Neural progenitor cell (in vitro differentiated cells): Measurements from ENCODE around the gene LRRC32. TPM values are rescaled to one million over a fixed set of nuclear protein-coding genes. Genes with fewer than 3 reads are reported as not detected.

Source experiments
- DNase-seq: peaks from one replicate; pipeline ENCODE4 v3.0.0-alpha.2; 2016; ENCODE audit warnings: low spot score
- H2AFZ ChIP-seq: fragments of 200-600 bp; sonication (generic); replicated peaks from 2 replicates; pipeline ENCODE4 v1.6.1; 2016; ENCODE audit warnings: antibody characterized with exemption
- H3F3A ChIP-seq: fragments of 200-600 bp; sonication (generic); 2 replicates; pipeline ENCODE4 v1.6.1; 2016; ENCODE audit warnings: antibody characterized with exemption, low read depth
- H3K27ac ChIP-seq: fragments of 200-600 bp; sonication (generic); 2 replicates; pipeline ENCODE4 v1.5.1; 2016; ENCODE audit warnings: mild to moderate bottlenecking
- H3K27me3 ChIP-seq: fragments of 200-600 bp; sonication (generic); 2 replicates; pipeline ENCODE4 v1.6.1; 2016; ENCODE audit warnings: mild to moderate bottlenecking, moderate library complexity
- H3K36me3 ChIP-seq: fragments of 200-600 bp; sonication (generic); 2 replicates; pipeline ENCODE4 v1.5.1; 2016
- H3K4me1 ChIP-seq: fragments of 200-600 bp; sonication (generic); 2 replicates; pipeline ENCODE4 v1.6.1; 2016; ENCODE audit warnings: mixed run types
- H3K4me2 ChIP-seq: fragments of 200-600 bp; sonication (generic); 2 replicates; pipeline ENCODE4 v1.6.1; 2016
- H3K4me3 ChIP-seq: fragments of 200-600 bp; sonication (generic); 2 replicates; pipeline ENCODE4 v1.5.1; 2016
- H3K79me2 ChIP-seq: fragments of 200-600 bp; sonication (generic); 2 replicates; pipeline ENCODE4 v1.6.1; 2016; ENCODE audit warnings: low read depth
- H3K9ac ChIP-seq: fragments of 200-600 bp; sonication (generic); 2 replicates; pipeline ENCODE4 v1.6.1; 2016
- H3K9me3 ChIP-seq: fragments of 200-600 bp; sonication (generic); 2 replicates; pipeline ENCODE4 v1.5.1; 2016; ENCODE audit warnings: low read depth
- H4K20me1 ChIP-seq: fragments of 200-600 bp; sonication (generic); 2 replicates; pipeline ENCODE4 v1.6.1; 2016; ENCODE audit warnings: low read depth
- H3K27ac Mint-ChIP-seq: 3 replicates; pipeline ENCODE4 v1.8.0; 2021; ENCODE audit warnings: mixed read lengths
- H3K27me3 Mint-ChIP-seq: 2 replicates; pipeline ENCODE4 v1.8.0; 2022; ENCODE audit warnings: low read depth, mild to moderate bottlenecking, inconsistent platforms, moderate library complexity, mixed read lengths; ENCODE audit not compliant: insufficient read depth
- H3K36me3 Mint-ChIP-seq: 3 replicates; pipeline ENCODE4 v1.8.0; 2021; ENCODE audit warnings: mixed read lengths
- H3K4me1 Mint-ChIP-seq: 3 replicates; pipeline ENCODE4 v1.8.0; 2021; ENCODE audit warnings: mixed read lengths
- H3K4me3 Mint-ChIP-seq: 3 replicates; pipeline ENCODE4 v1.8.0; 2021; ENCODE audit warnings: mild to moderate bottlenecking, moderate library complexity, mixed read lengths
- H3K9me3 Mint-ChIP-seq: 3 replicates; pipeline ENCODE4 v1.8.0; 2020; ENCODE audit warnings: mixed read lengths
- EZH2 ChIP-seq: fragments of 200-600 bp; sonication (generic); IDR thresholded peaks from 2 replicates; pipeline ENCODE4 v1.6.1; 2017; ENCODE audit warnings: antibody characterized with exemption, mild to moderate bottlenecking, moderate library complexity
- EZH2phosphoT487 ChIP-seq: fragments of 200-600 bp; sonication (generic); IDR thresholded peaks from 2 replicates; pipeline ENCODE4 v1.6.1; 2017; ENCODE audit warnings: antibody characterized with exemption
- total RNA-seq: library from RNA; depleted of rRNA; stranded (reverse); fragments of >200 nt; gene quantifications from 2 replicates; pipeline ENCODE4 v1.2.3, GENCODE V29; 2015; ENCODE audit warnings: low replicate concordance
- TF ChIP-seq, protein P1 (sequence below): fragments of 200-600 bp; sonication (generic); IDR thresholded peaks from 2 replicates; pipeline ENCODE4 v1.5.1; 2017; ENCODE audit warnings: antibody characterized with exemption, mild to moderate bottlenecking

The LRRC32 gene
- total RNA-seq, 1 donor from 2014 or later = 0.21 TPM

GRCh38 chr11:76626266-76626665 lies 44.3 kb downstream of the LRRC32 start:
- Mint-ChIP-seq H3K9me3 (peaks cover 6% of the 10 kb centered on the region), H3K27me3 (peaks cover 12% of the 10 kb centered on the region), H3K27ac (no peak overlapping the region), H3K36me3 (no peaks in the 10 kb centered on the region), H3K4me3 (no peak overlapping the region), H3K4me1 (peaks cover 13% of the 10 kb centered on the region)
- no peak overlapping the region for H3K9ac ChIP-seq
- no peaks in the 10 kb centered on the region for H4K20me1 ChIP-seq
- DNase-seq = no peak
- no peaks in the 10 kb centered on the region for H3K9me3 ChIP-seq
- no peak for TF ChIP-seq EZH2phosphoT487
- TF ChIP-seq EZH2 = no peak
- TF ChIP-seq, protein P1, sequence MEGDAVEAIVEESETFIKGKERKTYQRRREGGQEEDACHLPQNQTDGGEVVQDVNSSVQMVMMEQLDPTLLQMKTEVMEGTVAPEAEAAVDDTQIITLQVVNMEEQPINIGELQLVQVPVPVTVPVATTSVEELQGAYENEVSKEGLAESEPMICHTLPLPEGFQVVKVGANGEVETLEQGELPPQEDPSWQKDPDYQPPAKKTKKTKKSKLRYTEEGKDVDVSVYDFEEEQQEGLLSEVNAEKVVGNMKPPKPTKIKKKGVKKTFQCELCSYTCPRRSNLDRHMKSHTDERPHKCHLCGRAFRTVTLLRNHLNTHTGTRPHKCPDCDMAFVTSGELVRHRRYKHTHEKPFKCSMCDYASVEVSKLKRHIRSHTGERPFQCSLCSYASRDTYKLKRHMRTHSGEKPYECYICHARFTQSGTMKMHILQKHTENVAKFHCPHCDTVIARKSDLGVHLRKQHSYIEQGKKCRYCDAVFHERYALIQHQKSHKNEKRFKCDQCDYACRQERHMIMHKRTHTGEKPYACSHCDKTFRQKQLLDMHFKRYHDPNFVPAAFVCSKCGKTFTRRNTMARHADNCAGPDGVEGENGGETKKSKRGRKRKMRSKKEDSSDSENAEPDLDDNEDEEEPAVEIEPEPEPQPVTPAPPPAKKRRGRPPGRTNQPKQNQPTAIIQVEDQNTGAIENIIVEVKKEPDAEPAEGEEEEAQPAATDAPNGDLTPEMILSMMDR = no peak
- H3K79me2 ChIP-seq = no peaks in the 10 kb centered on the region
- H3K4me3 ChIP-seq = no peak overlapping the region
- H3K36me3 ChIP-seq = no peaks in the 10 kb centered on the region
- no peaks in the 10 kb centered on the region for H3F3A ChIP-seq
- no peak overlapping the region for H2AFZ ChIP-seq
- no peak overlapping the region for H3K27ac ChIP-seq
- H3K27me3 ChIP-seq = no peaks in the 10 kb centered on the region
- no peaks in the 10 kb centered on the region for H3K4me1 ChIP-seq
- H3K4me2 ChIP-seq = no peak overlapping the region

DNA sequence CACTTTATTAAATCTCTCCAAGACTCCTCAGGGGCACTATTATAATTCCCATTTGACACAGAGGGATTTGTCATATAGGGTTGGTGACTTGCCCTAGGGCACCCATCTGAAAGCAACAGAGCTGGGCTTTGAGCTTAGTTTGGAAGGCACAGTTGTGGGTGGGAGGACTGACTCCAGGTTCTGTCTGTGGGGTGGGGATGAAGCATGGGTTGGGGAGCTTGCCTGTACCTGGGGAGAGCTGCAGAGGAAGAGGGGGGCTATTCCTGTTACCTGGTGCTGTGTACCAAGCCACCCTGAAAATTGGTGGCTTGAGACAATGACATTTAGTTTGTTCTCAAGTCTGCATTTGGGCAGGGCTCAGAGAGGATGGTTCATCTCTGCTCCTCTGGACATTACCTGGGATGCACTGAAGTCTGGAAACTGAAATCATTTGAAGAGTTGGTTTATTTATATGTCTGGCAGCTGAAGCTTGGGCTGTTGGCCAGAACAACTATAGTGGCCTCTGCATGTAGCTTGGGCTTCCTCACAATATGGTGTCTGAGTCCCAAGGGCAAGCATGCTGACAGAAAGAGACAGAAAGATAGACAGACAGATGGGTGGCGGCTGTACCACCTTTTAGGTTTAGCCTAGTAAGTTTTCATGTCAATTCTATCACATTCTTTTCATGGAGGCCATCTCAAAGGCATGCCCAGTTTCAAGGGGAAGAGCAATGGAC lies 44.9 kb downstream of the LRRC32 start:
- TF ChIP-seq EZH2phosphoT487 (no peak), EZH2 (no peak)
- TF ChIP-seq, protein P1 = no peak
- Histone ChIP-seq H4K20me1 (no peaks in the 10 kb centered on the region), H3K27me3 (no peaks in the 10 kb centered on the region), H3K4me1 (no peaks in the 10 kb centered on the region), H3K79me2 (no peaks in the 10 kb centered on the region), H3K9ac (no peak overlapping the region), H3K4me3 (no peak overlapping the region), H3K4me2 (no peak overlapping the region), H3K9me3 (no peaks in the 10 kb centered on the region), H2AFZ (no peak overlapping the region), H3K27ac (no peak overlapping the region), H3K36me3 (no peaks in the 10 kb centered on the region), H3F3A (no peaks in the 10 kb centered on the region)
- no peak overlapping the region for H3K4me3 Mint-ChIP-seq
- peaks cover 13% of the 10 kb centered on the region for H3K4me1 Mint-ChIP-seq
- no peaks in the 10 kb centered on the region for H3K36me3 Mint-ChIP-seq
- H3K9me3 Mint-ChIP-seq = peaks cover 6% of the 10 kb centered on the region
- no peak for DNase-seq
- H3K27ac Mint-ChIP-seq = no peak overlapping the region
- peaks cover 12% of the 10 kb centered on the region for H3K27me3 Mint-ChIP-seq

- Mint-ChIP-seq H3K36me3 (no peaks in the 10 kb centered on the region), H3K27ac (no peak overlapping the region), H3K9me3 (peaks cover 6% of the 10 kb centered on the region), H3K4me3 (no peak overlapping the region), H3K27me3 (peaks cover 8% of the 10 kb centered on the region), H3K4me1 (peaks cover 8% of the 10 kb centered on the region)
- Histone ChIP-seq H3K9me3 (no peaks in the 10 kb centered on the region), H4K20me1 (no peaks in the 10 kb centered on the region), H2AFZ (no peak overlapping the region), H3K27me3 (no peaks in the 10 kb centered on the region), H3K9ac (no peak overlapping the region), H3K36me3 (no peaks in the 10 kb centered on the region), H3K79me2 (no peaks in the 10 kb centered on the region), H3K4me1 (no peaks in the 10 kb centered on the region), H3K27ac (no peak overlapping the region), H3K4me2 (no peak overlapping the region), H3F3A (no peaks in the 10 kb centered on the region), H3K4me3 (no peak overlapping the region)
- DNase-seq = no peak
- TF ChIP-seq, protein P1 = no peak
- TF ChIP-seq EZH2 = no peak
- no peak for TF ChIP-seq EZH2phosphoT487
Observed at GRCh38 chr11:76624500-76625379, 45.8 kb downstream of the LRRC32 start.
